ENCODE data around the gene CENPF. TPM values are rescaled to one million over a fixed set of nuclear protein-coding genes. Genes with fewer than 3 reads are reported as not detected.
"Not testable (repeated sequence)": the region's sequence is repeated elsewhere in the genome, so short reads cannot be mapped to it uniquely, and the experiment has no call there.

The CENPF gene
- total RNA-seq, 4 donors from 2014 or later, result 0.88 to 4.1 (median 2.4) TPM

- DNase-seq (ENCODE audit: low spot score) (no peak), ATAC-seq (ENCODE audit: low FRiP score) (peak; percentile 29)
- TF ChIP-seq CTCF (IDR thresholded peaks at IDR 0.05), result no peak
Measured at GRCh38 chr1:214574598-214575411, 28.2 kb upstream of the CENPF start.

- DNase-seq (ENCODE audit: low spot score); ATAC-seq (ENCODE audit: low FRiP score): not testable (repeated sequence)
Measured at GRCh38 chr1:214576120-214576519, 26.9 kb upstream of the CENPF start.

- DNase-seq (ENCODE audit: low spot score), result no peak
- no peak for ATAC-seq (ENCODE audit: low FRiP score)
- no peak for TF ChIP-seq CTCF (IDR thresholded peaks at IDR 0.05)
Measured at GRCh38 chr1:214579183-214579582, 23.8 kb upstream of the CENPF start.

- ATAC-seq (ENCODE audit: low FRiP score), result no peak
Measured at GRCh38 chr1:214581785-214582184, 21.2 kb upstream of the CENPF start.

GRCh38 chr1:214582289-214582891, 20.6 kb upstream of the CENPF start:
- TF ChIP-seq CTCF (IDR thresholded peaks at IDR 0.05), result no peak
- no peak for ATAC-seq (ENCODE audit: low FRiP score)
- DNase-seq (ENCODE audit: low spot score), result no peak

More at GRCh38 chr1:214581785-214582184, 21.2 kb upstream of the CENPF start:
- no peak for TF ChIP-seq CTCF (IDR thresholded peaks at IDR 0.05)
- DNase-seq (ENCODE audit: low spot score), result no peak

GRCh38 chr1:214583113-214583512, 19.9 kb upstream of the CENPF start:
- DNase-seq (ENCODE audit: low spot score) (no peak), ATAC-seq (ENCODE audit: low FRiP score) (no peak)
- TF ChIP-seq CTCF (IDR thresholded peaks at IDR 0.05), result no peak

GRCh38 chr1:214583824-214584554, 19.0 kb upstream of the CENPF start:
- no peak for TF ChIP-seq CTCF (IDR thresholded peaks at IDR 0.05)
- DNase-seq (ENCODE audit: low spot score), result no peak
- ATAC-seq (ENCODE audit: low FRiP score), result no peak

Data from omental fat pad (tissue), 4 donors.